Stimulated activated CD4-positive, alpha-beta T cell treated with anti-CD3 and anti-CD28 coated beads, Interleukin-2, amount 100 ng/mL, for 24 hours (primary cell): Measurements from ENCODE around the gene NAALADL2.
"Not testable (repeated sequence)": the region's sequence is repeated elsewhere in the genome, so short reads cannot be mapped to it uniquely, and the experiment has no call there.

Experiments
- DNase-seq, 2 donors: peaks; one replicate each; pipeline ENCODE4 v3.0.0-alpha.2; 2020

Gene NAALADL2

GRCh38 chr3:175818811-175819464 is 959.8 kb downstream of the NAALADL2 start:
- no peak for DNase-seq

GRCh38 chr3:175822766-175823491 is 963.8 kb downstream of the NAALADL2 start:
- not testable (repeated sequence) for DNase-seq

- not testable (repeated sequence) for DNase-seq
Measured at GRCh38 chr3:175825016-175825580, 966.0 kb downstream of the NAALADL2 start.

- no peak for DNase-seq
Measured at GRCh38 chr3:175826759-175827158, 967.6 kb downstream of the NAALADL2 start.

GRCh38 chr3:175829809-175830208 is 970.7 kb downstream of the NAALADL2 start:
- not testable (repeated sequence) for DNase-seq

- DNase-seq = not testable (repeated sequence)
Measured at GRCh38 chr3:175835763-175836162, 976.6 kb downstream of the NAALADL2 start.

GRCh38 chr3:175836617-175837016 is 977.5 kb downstream of the NAALADL2 start:
- no peak for DNase-seq

- DNase-seq = no peak
Measured at GRCh38 chr3:175837962-175838361, 978.8 kb downstream of the NAALADL2 start.

GRCh38 chr3:175839366-175840005 is 980.4 kb downstream of the NAALADL2 start:
- DNase-seq = no peak

- DNase-seq = no peak
Measured at GRCh38 chr3:175851541-175851940, 992.4 kb downstream of the NAALADL2 start.

- DNase-seq = no peak
Measured at GRCh38 chr3:175852560-175852959, 993.4 kb downstream of the NAALADL2 start.

- DNase-seq = no peak
Measured at GRCh38 chr3:175857666-175858270, 998.6 kb downstream of the NAALADL2 start.
